CD4-positive, alpha-beta T cell treated with Interleukin-1 beta for 1 hour (primary cell): Measurements from ENCODE around the gene ACSL4.
A peak's percentile ranks its signal among the peaks of the same experiment; 100 is the strongest.
"Not testable (repeated sequence)": the region's sequence is repeated elsewhere in the genome, so short reads cannot be mapped to it uniquely, and the experiment has no call there.

Experiments used
- DNase-seq, 2 donors: peaks; one replicate each; pipeline ENCODE4 v3.0.0-alpha.2; 2020 to 2022

ACSL4 gene

GRCh38 chrX:109732807-109733612 lies at the start of gene ACSL4:
TSS of gene ACSL4 (minus strand) at chrX:109733257. CDS start at chrX:109683363, 49,894 bp downstream.
- DNase-seq: peak; percentile 88 to 89

- DNase-seq: no peak
Observed at GRCh38 chrX:109777749-109778148, 44.7 kb upstream of the ACSL4 start.

GRCh38 chrX:109776986-109777385 lies 43.9 kb upstream of the ACSL4 start:
- DNase-seq: no peak

GRCh38 chrX:109776432-109776831 lies 43.4 kb upstream of the ACSL4 start:
- DNase-seq: no peak

- no peak for DNase-seq
Observed at GRCh38 chrX:109775386-109775785, 42.3 kb upstream of the ACSL4 start.

- DNase-seq: no peak
Observed at GRCh38 chrX:109774706-109775105, 41.6 kb upstream of the ACSL4 start.

- DNase-seq: no peak
Observed at GRCh38 chrX:109774136-109774535, 41.1 kb upstream of the ACSL4 start.

GRCh38 chrX:109773374-109773773 lies 40.3 kb upstream of the ACSL4 start:
- DNase-seq: no peak

GRCh38 chrX:109770780-109771179 lies 37.7 kb upstream of the ACSL4 start:
- DNase-seq: no peak

- no peak for DNase-seq
Observed at GRCh38 chrX:109760922-109761250, 27.8 kb upstream of the ACSL4 start.

GRCh38 chrX:109760209-109760921 lies 27.3 kb upstream of the ACSL4 start:
- DNase-seq: no peak

- no peak for DNase-seq
Observed at GRCh38 chrX:109753256-109753655, 20.2 kb upstream of the ACSL4 start.

GRCh38 chrX:109751698-109752097 lies 18.6 kb upstream of the ACSL4 start:
- DNase-seq: no peak

- DNase-seq: no peak
Observed at GRCh38 chrX:109749207-109749606, 16.1 kb upstream of the ACSL4 start.

GRCh38 chrX:109747681-109748080 lies 14.6 kb upstream of the ACSL4 start:
- DNase-seq: no peak

- no peak for DNase-seq
Observed at GRCh38 chrX:109742722-109743121, 9.7 kb upstream of the ACSL4 start.

- not testable (repeated sequence) for DNase-seq
Observed at GRCh38 chrX:109740896-109741295, 7.8 kb upstream of the ACSL4 start.

- no peak for DNase-seq
Observed at GRCh38 chrX:109740433-109740809, 7.4 kb upstream of the ACSL4 start.

- DNase-seq: peak in 1 of 2 donors; percentile 7
Observed at GRCh38 chrX:109739625-109740432, 6.8 kb upstream of the ACSL4 start.

- no peak for DNase-seq
Observed at GRCh38 chrX:109735202-109735744, 2.2 kb upstream of the ACSL4 start.

- no peak for DNase-seq
Observed at GRCh38 chrX:109733613-109734083, 591 bp upstream of the ACSL4 start.

- DNase-seq: peak; percentile 3 to 25
Observed at GRCh38 chrX:109732017-109732801, 848 bp downstream of the ACSL4 start.
